ENCODE results near the gene FAM200B. TPM values are rescaled to one million over a fixed set of nuclear protein-coding genes. Genes with fewer than 3 reads are reported as not detected.

The FAM200B gene
- total RNA-seq = 25.7 and 42.1 TPM in 2 replicates

GRCh38 chr4:15681372-15682241 lies at the start of gene FAM200B:
Gene FAM200B (plus strand): TSS chr4:15681827. CDS start chr4:15686978, 5,151 bp downstream.
- Histone ChIP-seq H3K4me3 (ENCODE audit: low read depth, low read length) (peak within 1 kb of the TSS; percentile 93), H3K27me3 (ENCODE audit: control insufficient read depth, insufficient read depth, low read length) (no peaks in the 10 kb centered on the region), H3K36me3 (ENCODE audit: control insufficient read depth, insufficient read depth, low read length) (peaks cover 2% of the 10 kb centered on the region)
- TF ChIP-seq, protein P1, sequence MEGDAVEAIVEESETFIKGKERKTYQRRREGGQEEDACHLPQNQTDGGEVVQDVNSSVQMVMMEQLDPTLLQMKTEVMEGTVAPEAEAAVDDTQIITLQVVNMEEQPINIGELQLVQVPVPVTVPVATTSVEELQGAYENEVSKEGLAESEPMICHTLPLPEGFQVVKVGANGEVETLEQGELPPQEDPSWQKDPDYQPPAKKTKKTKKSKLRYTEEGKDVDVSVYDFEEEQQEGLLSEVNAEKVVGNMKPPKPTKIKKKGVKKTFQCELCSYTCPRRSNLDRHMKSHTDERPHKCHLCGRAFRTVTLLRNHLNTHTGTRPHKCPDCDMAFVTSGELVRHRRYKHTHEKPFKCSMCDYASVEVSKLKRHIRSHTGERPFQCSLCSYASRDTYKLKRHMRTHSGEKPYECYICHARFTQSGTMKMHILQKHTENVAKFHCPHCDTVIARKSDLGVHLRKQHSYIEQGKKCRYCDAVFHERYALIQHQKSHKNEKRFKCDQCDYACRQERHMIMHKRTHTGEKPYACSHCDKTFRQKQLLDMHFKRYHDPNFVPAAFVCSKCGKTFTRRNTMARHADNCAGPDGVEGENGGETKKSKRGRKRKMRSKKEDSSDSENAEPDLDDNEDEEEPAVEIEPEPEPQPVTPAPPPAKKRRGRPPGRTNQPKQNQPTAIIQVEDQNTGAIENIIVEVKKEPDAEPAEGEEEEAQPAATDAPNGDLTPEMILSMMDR (IDR thresholded peaks at IDR 0.05; ENCODE audit: insufficient read depth, low read length, poor library complexity, severe bottlenecking) = peak; percentile 14
- DNase-seq (ENCODE audit: low read depth) = peak; percentile 91

GRCh38 chr4:15636818-15637217 lies 44.8 kb upstream of the FAM200B start:
- DNase-seq (ENCODE audit: low read depth) = no peak
- Histone ChIP-seq H3K27me3 (ENCODE audit: control insufficient read depth, insufficient read depth, low read length) (no peaks in the 10 kb centered on the region), H3K4me3 (ENCODE audit: low read depth, low read length) (no peak overlapping the region), H3K36me3 (ENCODE audit: control insufficient read depth, insufficient read depth, low read length) (no peaks in the 10 kb centered on the region)
- TF ChIP-seq, protein P1 (IDR thresholded peaks at IDR 0.05; ENCODE audit: insufficient read depth, low read length, poor library complexity, severe bottlenecking) = no peak

DNA sequence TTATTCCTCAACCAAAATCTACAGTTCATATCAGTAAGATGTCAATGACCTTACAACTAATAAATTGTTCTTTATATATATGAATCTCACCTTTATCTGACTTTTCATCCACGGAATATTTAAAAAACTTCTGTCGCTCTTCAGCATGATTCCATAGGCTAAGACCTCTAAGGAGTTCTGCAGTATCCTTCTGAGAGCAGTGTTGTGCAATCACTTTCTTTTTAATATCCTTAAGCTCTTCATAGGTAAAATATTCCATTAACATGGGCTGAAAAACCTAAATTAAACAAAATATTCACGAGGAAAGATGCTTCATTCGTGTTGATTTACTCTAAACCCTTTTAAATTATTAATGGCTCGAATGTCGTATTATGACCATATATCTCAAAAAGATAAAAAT lies 43.2 kb upstream of the FAM200B start:
- no peaks in the 10 kb centered on the region for H3K27me3 ChIP-seq (ENCODE audit: control insufficient read depth, insufficient read depth, low read length)
- H3K36me3 ChIP-seq (ENCODE audit: control insufficient read depth, insufficient read depth, low read length) = no peaks in the 10 kb centered on the region
- DNase-seq (ENCODE audit: low read depth) = no peak
- TF ChIP-seq, protein P1 (IDR thresholded peaks at IDR 0.05; ENCODE audit: insufficient read depth, low read length, poor library complexity, severe bottlenecking) = no peak
- no peak overlapping the region for H3K4me3 ChIP-seq (ENCODE audit: low read depth, low read length)

- Histone ChIP-seq H3K36me3 (ENCODE audit: control insufficient read depth, insufficient read depth, low read length) (no peaks in the 10 kb centered on the region), H3K4me3 (ENCODE audit: low read depth, low read length) (no peak overlapping the region), H3K27me3 (ENCODE audit: control insufficient read depth, insufficient read depth, low read length) (no peaks in the 10 kb centered on the region)
- no peak for DNase-seq (ENCODE audit: low read depth)
- TF ChIP-seq, protein P1 (IDR thresholded peaks at IDR 0.05; ENCODE audit: insufficient read depth, low read length, poor library complexity, severe bottlenecking) = no peak
These were observed 33.0 kb upstream of the FAM200B start for GRCh38 chr4:15648600-15648999.

DNA sequence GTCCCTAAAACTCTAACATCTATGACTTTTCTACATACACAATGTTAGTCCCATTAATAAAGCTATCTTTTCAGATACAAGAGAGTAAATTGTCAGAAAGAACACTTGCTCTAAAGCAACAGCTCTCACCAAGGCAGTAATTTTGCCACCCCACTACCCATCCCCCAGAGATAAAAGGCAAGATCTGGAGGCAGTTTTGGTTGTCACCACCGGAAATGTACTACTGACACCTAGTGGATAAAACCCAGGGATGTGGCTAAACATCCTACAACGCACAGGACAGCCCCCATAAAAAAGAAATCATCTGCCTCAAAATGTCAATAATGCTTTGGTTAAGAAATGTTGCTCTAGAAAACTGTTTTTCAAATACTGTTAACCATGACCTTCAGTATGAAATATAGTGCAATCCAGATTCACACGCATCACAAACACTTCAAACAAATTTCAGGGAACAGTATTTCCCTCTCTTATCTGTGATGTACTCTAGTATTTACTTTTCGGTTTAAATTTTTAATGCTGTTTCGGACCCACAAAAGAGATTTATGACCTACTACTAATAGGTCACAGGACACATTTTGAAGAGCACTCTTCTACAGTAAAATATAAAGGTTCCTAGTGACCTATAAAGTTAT lies 31.6 kb upstream of the FAM200B start:
- no peaks in the 10 kb centered on the region for H3K36me3 ChIP-seq (ENCODE audit: control insufficient read depth, insufficient read depth, low read length)
- TF ChIP-seq, protein P1 (IDR thresholded peaks at IDR 0.05; ENCODE audit: insufficient read depth, low read length, poor library complexity, severe bottlenecking) = peak; percentile 63
- no peak for DNase-seq (ENCODE audit: low read depth)
- H3K27me3 ChIP-seq (ENCODE audit: control insufficient read depth, insufficient read depth, low read length) = no peaks in the 10 kb centered on the region
- no peak overlapping the region for H3K4me3 ChIP-seq (ENCODE audit: low read depth, low read length)
